Uterine smooth muscle cell (primary cell): Measurements from ENCODE around the gene GNB5. TPM values are rescaled to one million over a fixed set of nuclear protein-coding genes. Genes with fewer than 3 reads are reported as not detected.

Experiments
- total RNA-seq: library from RNA; depleted of rRNA; stranded (reverse); fragments of >200 nt; gene quantifications from 2 replicates; pipeline ENCODE4 v1.2.3, GENCODE V29; 2014

Gene GNB5
- total RNA-seq, result 42.4 and 45.4 TPM in 2 replicates

DNA sequence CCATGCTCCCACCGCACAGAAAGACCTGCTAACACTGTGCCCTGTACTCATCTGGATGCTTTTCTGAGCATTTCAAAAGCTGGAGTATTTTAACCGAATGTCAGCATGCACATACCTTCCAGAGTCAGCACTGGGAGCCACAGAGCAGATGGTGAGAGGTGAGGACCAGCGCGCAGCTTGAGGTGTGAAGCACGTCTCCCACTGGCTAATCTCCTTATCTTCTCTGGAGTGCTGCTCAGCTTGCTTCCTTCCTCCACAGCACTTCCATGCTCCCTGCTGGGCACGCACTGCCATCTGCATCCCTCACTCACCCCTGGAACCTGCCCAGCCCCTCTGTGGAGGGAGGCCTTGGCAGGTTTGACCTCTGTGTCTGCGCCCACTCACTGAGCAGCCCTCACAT is at the start of gene GNB5:
Gene GNB5 (minus strand): TSS at position 186 of the 400 bp plus-strand sequence. CDS start 6,716 bp downstream, outside the sequence.

Other genes starting within 250 kb of the GNB5 start
- gene LEO1, start 219.6 kb downstream of the GNB5 start, total RNA-seq, result 34.4 and 42.7 TPM in 2 replicates
- 94.5 and 97.0 TPM in 2 replicates for gene MAPK6, start 172.2 kb downstream of the GNB5 start, total RNA-seq
- 0.37 TPM in 1 of 2 replicates, not detected in the other for gene BCL2L10, start 78.6 kb downstream of the GNB5 start, total RNA-seq
- under 0.01 and 0.22 TPM in 2 replicates for gene MYO5C, start 104.4 kb upstream of the GNB5 start, total RNA-seq